MCF 10A (cell line): Measurements from ENCODE around the gene ADAMTSL1. TPM values are rescaled to one million over a fixed set of nuclear protein-coding genes. Genes with fewer than 3 reads are reported as not detected.

Experiments
- BruUV-seq: library from RNA; stranded (reverse); fragments of 400-500 nt; replicated peaks from 2 replicates; lab custom pipeline; 2021; lab: Mats Ljungman, UMichigan
- CTCF ChIA-PET: fragments of 300-600 bp; sonication (Branson Sonifier 250); formaldehyde crosslinking; extraction: SDS; loops from one replicate; lab custom pipeline; 2021; ENCODE audit warnings: antibody characterized with exemption, inconsistent platforms; lab: Yijun Ruan, JAX
- POLR2A ChIA-PET: fragments of 300-600, 350-650 bp; sonication (Branson Sonifier 250); formaldehyde crosslinking; extraction: SDS; loops from one replicate; lab custom pipeline; 2020; ENCODE audit warnings: antibody characterized with exemption, inconsistent platforms; lab: Yijun Ruan, JAX
- DNase-seq: peaks from one replicate; pipeline ENCODE4 v3.0.0-alpha.2; 2018; ENCODE audit not compliant: unreplicated experiment
- H3K27ac Mint-ChIP-seq: one replicate; pipeline ENCODE4 v1.8.0; 2022; ENCODE audit warnings: mild to moderate bottlenecking, low read depth, mixed read lengths; ENCODE audit not compliant: unreplicated experiment
- H3K27me3 Mint-ChIP-seq: one replicate; pipeline ENCODE4 v1.8.0; 2022; ENCODE audit warnings: mixed read lengths; ENCODE audit not compliant: insufficient read depth, unreplicated experiment
- H3K36me3 Mint-ChIP-seq: one replicate; pipeline ENCODE4 v1.8.0; 2022; ENCODE audit warnings: mild to moderate bottlenecking, moderate library complexity, mixed read lengths; ENCODE audit not compliant: insufficient read depth, unreplicated experiment
- H3K4me1 Mint-ChIP-seq: one replicate; pipeline ENCODE4 v1.8.0; 2022; ENCODE audit warnings: mixed read lengths; ENCODE audit not compliant: insufficient read depth, unreplicated experiment
- H3K4me3 Mint-ChIP-seq: one replicate; pipeline ENCODE4 v1.8.0; 2022; ENCODE audit warnings: mild to moderate bottlenecking, moderate library complexity, mixed read lengths; ENCODE audit not compliant: unreplicated experiment
- H3K9me3 Mint-ChIP-seq: one replicate; pipeline ENCODE4 v1.8.0; 2022; ENCODE audit warnings: mixed read lengths; ENCODE audit not compliant: unreplicated experiment
- CTCF ChIP-seq: fragments of 200-600 bp; IDR thresholded peaks from one replicate; pipeline ENCODE4 v1.8.0; 2022; ENCODE audit warnings: antibody characterized with exemption, mild to moderate bottlenecking; ENCODE audit not compliant: unreplicated experiment
- intact Hi-C: fragments of 100-400 bp; cut with micrococcal nuclease; formaldehyde crosslinking; loops from 2 replicates; pipeline ENCODE4 v1.14.1; 2022
- total RNA-seq: library from RNA; stranded (reverse); gene quantifications from 2 replicates; pipeline ENCODE4 v1.2.3, GENCODE V29; 2022

Gene ADAMTSL1
- total RNA-seq, 1 experiment from 2014 or later, result not detected

DNA sequence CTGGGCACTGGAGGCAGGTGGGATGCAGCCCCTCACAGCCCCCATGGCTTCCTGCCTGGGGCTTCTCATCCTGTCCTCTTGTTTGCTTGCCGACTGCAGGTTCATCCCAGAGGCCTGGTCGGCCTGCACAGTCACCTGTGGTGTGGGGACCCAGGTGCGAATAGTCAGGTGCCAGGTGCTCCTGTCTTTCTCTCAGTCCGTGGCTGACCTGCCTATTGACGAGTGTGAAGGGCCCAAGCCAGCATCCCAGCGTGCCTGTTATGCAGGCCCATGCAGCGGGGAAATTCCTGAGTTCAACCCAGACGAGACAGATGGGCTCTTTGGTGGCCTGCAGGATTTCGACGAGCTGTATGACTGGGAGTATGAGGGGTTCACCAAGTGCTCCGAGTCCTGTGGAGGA, 232.7 kb downstream of the ADAMTSL1 start:
- intact Hi-C loops, result no loop called here
- BruUV-seq, result no TSS peak
- no peak for TF ChIP-seq CTCF
- Mint-ChIP-seq H3K4me1 (no peaks in the 10 kb centered on the region), H3K4me3 (no peak overlapping the region), H3K9me3 (no peaks in the 10 kb centered on the region), H3K27me3 (no peaks in the 10 kb centered on the region), H3K27ac (no peak overlapping the region), H3K36me3 (no peaks in the 10 kb centered on the region)
- ChIA-PET CTCF (interaction anchor here (1.5 to 1.6 kb wide), 2 partner anchors 14 to 22 kb away, joined by 3 to 4 read pairs; no protein-coding TSS in a partner anchor), POLR2A (interaction anchor here (1.8 kb wide), 1 partner anchor 14 kb away, joined by 4 read pairs; no protein-coding TSS in a partner anchor)
- no peak for DNase-seq

GRCh38 chr9:18707061-18707461, 233.1 kb downstream of the ADAMTSL1 start:
- H3K9me3 Mint-ChIP-seq, result no peaks in the 10 kb centered on the region
- H3K4me1 Mint-ChIP-seq, result no peaks in the 10 kb centered on the region
- TF ChIP-seq CTCF, result no peak
- POLR2A ChIA-PET, result interaction anchor here (1.8 kb wide), 1 partner anchor 13 kb away, joined by 4 read pairs; no protein-coding TSS in a partner anchor
- H3K36me3 Mint-ChIP-seq, result no peaks in the 10 kb centered on the region
- no peak for DNase-seq
- H3K4me3 Mint-ChIP-seq, result no peak overlapping the region
- H3K27ac Mint-ChIP-seq, result no peak overlapping the region
- no peaks in the 10 kb centered on the region for H3K27me3 Mint-ChIP-seq
- no TSS peak for BruUV-seq
- intact Hi-C loops, result no loop called here
- CTCF ChIA-PET, result interaction anchor here (1.5 to 1.6 kb wide), 2 partner anchors 14 to 22 kb away, joined by 3 to 4 read pairs; no protein-coding TSS in a partner anchor

GRCh38 chr9:18707489-18708205, 233.7 kb downstream of the ADAMTSL1 start:
- no TSS peak for BruUV-seq
- intact Hi-C loops, result no loop called here
- Mint-ChIP-seq H3K4me3 (no peak overlapping the region), H3K27ac (no peak overlapping the region), H3K9me3 (no peaks in the 10 kb centered on the region), H3K27me3 (no peaks in the 10 kb centered on the region), H3K36me3 (no peaks in the 10 kb centered on the region), H3K4me1 (no peaks in the 10 kb centered on the region)
- ChIA-PET POLR2A (interaction anchor here (1.8 kb wide), 1 partner anchor 13 kb away, joined by 4 read pairs; no protein-coding TSS in a partner anchor), CTCF (interaction anchor here (0.6 to 1.6 kb wide), 3 partner anchors 13 to 188 kb away, joined by 3 to 4 read pairs (median 3); no protein-coding TSS in a partner anchor)
- no peak for DNase-seq
- no peak for TF ChIP-seq CTCF

DNA sequence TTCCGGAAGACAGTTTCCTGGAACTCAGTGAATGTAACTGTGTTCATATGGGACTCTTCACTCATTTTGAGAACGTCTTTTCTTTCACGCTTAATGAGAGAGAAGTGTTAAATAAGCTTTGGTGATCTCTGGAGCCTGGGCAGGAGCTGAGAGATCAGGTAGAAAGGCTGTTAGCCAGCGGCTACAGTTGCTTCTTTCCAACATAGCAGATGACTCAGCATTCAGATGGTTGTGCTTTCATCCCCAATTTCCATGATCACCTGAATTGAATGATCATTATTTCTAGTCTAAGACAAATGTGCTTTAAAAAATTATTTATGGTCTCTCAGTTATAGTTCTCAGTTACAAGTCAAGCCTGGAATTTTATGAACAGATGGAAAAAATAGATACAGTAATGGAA, 234.5 kb downstream of the ADAMTSL1 start:
- H3K27ac Mint-ChIP-seq, result no peak overlapping the region
- ChIA-PET CTCF (no interaction called here), POLR2A (no interaction called here)
- no peaks in the 10 kb centered on the region for H3K36me3 Mint-ChIP-seq
- DNase-seq, result no peak
- H3K27me3 Mint-ChIP-seq, result no peaks in the 10 kb centered on the region
- intact Hi-C loops, result no loop called here
- no peak for TF ChIP-seq CTCF
- BruUV-seq, result no TSS peak
- no peak overlapping the region for H3K4me3 Mint-ChIP-seq
- no peaks in the 10 kb centered on the region for H3K4me1 Mint-ChIP-seq
- no peaks in the 10 kb centered on the region for H3K9me3 Mint-ChIP-seq
